Measurements from ENCODE around the gene LRRC38.
A peak's percentile ranks its signal among the peaks of the same experiment; 100 is the strongest.
"Not testable (repeated sequence)": the region's sequence is repeated elsewhere in the genome, so short reads cannot be mapped to it uniquely, and the experiment has no call there.

The LRRC38 gene

GRCh38 chr1:13450204-13450603 is 63.6 kb downstream of the LRRC38 start:
- no peak overlapping the region for H3K14ac ChIP-seq (ENCODE audit: low read length)
- WGBS, 2 donors (ENCODE audit: extremely low coverage in 2 of 2, insufficient read length in 2 of 2, insufficient replicate concordance in 1 of 2): no CpG with 5 or more reads among the region's 7 CpGs
- no peaks in the 10 kb centered on the region for H3K36me3 ChIP-seq (replicated peaks in 1 of 2; ENCODE audit: control insufficient read depth in 2 of 2, insufficient read depth in 2 of 2, low read length in 2 of 2)
- no peak overlapping the region for H3K23ac ChIP-seq (ENCODE audit: low read depth, low read length, poor library complexity)
- no peak overlapping the region for H2BK5ac ChIP-seq (ENCODE audit: low read length)
- H3K27me3 ChIP-seq (ENCODE audit: control insufficient read depth in 3 of 3, insufficient read depth in 3 of 3, low read depth in 1 of 3, low read length in 3 of 3): peaks cover 0 to 3% (median 0%) of the 10 kb centered on the region in 3 experiments
- H2BK120ac ChIP-seq (ENCODE audit: low read depth, low read length): no peak overlapping the region
- DNase-seq (ENCODE audit: low spot score): no peak
- H3K9me3 ChIP-seq (replicated peaks in 1 of 2; ENCODE audit: control insufficient read depth in 2 of 2, insufficient read depth in 1 of 2, low read depth in 1 of 2, low read length in 2 of 2): peaks cover 0 to 5% of the 10 kb centered on the region in 2 donors
- no peak overlapping the region for H3K18ac ChIP-seq (ENCODE audit: low read length)
- H2AFZ ChIP-seq (ENCODE audit: low read length): no peak overlapping the region
- no peak overlapping the region for H3K9ac ChIP-seq (ENCODE audit: low read depth, low read length, poor library complexity)
- no peak overlapping the region for H2AK5ac ChIP-seq (ENCODE audit: low read depth, low read length)
- no peak overlapping the region for H2BK15ac ChIP-seq (ENCODE audit: low read length)
- no peaks in the 10 kb centered on the region for H3K79me1 ChIP-seq (ENCODE audit: low read depth, low read length)
- no peak overlapping the region for H4K91ac ChIP-seq (ENCODE audit: low read depth, low read length, poor library complexity)
- H3K27ac ChIP-seq (replicated peaks; ENCODE audit: low read length): no peak overlapping the region
- H2BK12ac ChIP-seq (ENCODE audit: low read length): no peak overlapping the region
- no peak overlapping the region for H4K8ac ChIP-seq (ENCODE audit: low read depth, low read length)
- H3K4me1 ChIP-seq (ENCODE audit: control insufficient read depth in 2 of 2, insufficient read depth in 1 of 2, low read depth in 1 of 2, low read length in 2 of 2): no peaks in the 10 kb centered on the region
- H3K4me3 ChIP-seq (ENCODE audit: low read length in 2 of 2): no peak overlapping the region
- H3K4me2 ChIP-seq (ENCODE audit: insufficient read depth, low read length, poor library complexity, severe bottlenecking): no peak overlapping the region
- no peak overlapping the region for H3K4ac ChIP-seq (ENCODE audit: low read length)

GRCh38 chr1:13443335-13443979 is 70.3 kb downstream of the LRRC38 start:
- Histone ChIP-seq H4K8ac (ENCODE audit: low read depth, low read length) (no peak overlapping the region), H3K4me2 (ENCODE audit: insufficient read depth, low read length, poor library complexity, severe bottlenecking) (no peak overlapping the region), H3K18ac (ENCODE audit: low read length) (no peak overlapping the region), H2AFZ (ENCODE audit: low read length) (peak overlapping the region; percentile 64), H4K91ac (ENCODE audit: low read depth, low read length, poor library complexity) (no peak overlapping the region), H2BK12ac (ENCODE audit: low read length) (no peak overlapping the region), H3K27ac (replicated peaks; ENCODE audit: low read length) (no peak overlapping the region), H3K23ac (ENCODE audit: low read depth, low read length, poor library complexity) (no peak overlapping the region), H3K36me3 (replicated peaks in 1 of 2; ENCODE audit: control insufficient read depth in 2 of 2, insufficient read depth in 2 of 2, low read length in 2 of 2) (no peaks in the 10 kb centered on the region), H2BK120ac (ENCODE audit: low read depth, low read length) (no peak overlapping the region), H2AK5ac (ENCODE audit: low read depth, low read length) (no peak overlapping the region), H3K4me3 (ENCODE audit: low read length in 2 of 2) (no peak overlapping the region), H2BK5ac (ENCODE audit: low read length) (no peak overlapping the region), H2BK15ac (ENCODE audit: low read length) (no peak overlapping the region), H3K9me3 (replicated peaks in 1 of 2; ENCODE audit: control insufficient read depth in 2 of 2, insufficient read depth in 1 of 2, low read depth in 1 of 2, low read length in 2 of 2) (peaks cover 0 to 6% of the 10 kb centered on the region in 2 donors), H3K4ac (ENCODE audit: low read length) (no peak overlapping the region), H3K9ac (ENCODE audit: low read depth, low read length, poor library complexity) (no peak overlapping the region), H3K14ac (ENCODE audit: low read length) (no peak overlapping the region), H3K27me3 (ENCODE audit: control insufficient read depth in 3 of 3, insufficient read depth in 3 of 3, low read depth in 1 of 3, low read length in 3 of 3) (no peaks in the 10 kb centered on the region), H3K79me1 (ENCODE audit: low read depth, low read length) (no peaks in the 10 kb centered on the region), H3K4me1 (ENCODE audit: control insufficient read depth in 2 of 2, insufficient read depth in 1 of 2, low read depth in 1 of 2, low read length in 2 of 2) (no peaks in the 10 kb centered on the region)
- WGBS, 2 donors (ENCODE audit: extremely low coverage in 2 of 2, insufficient read length in 2 of 2, insufficient replicate concordance in 1 of 2): no CpG with 5 or more reads among the region's 10 CpGs
- no peak for DNase-seq (ENCODE audit: low spot score)

GRCh38 chr1:13439104-13439783 is 74.6 kb downstream of the LRRC38 start:
- H2BK120ac ChIP-seq (ENCODE audit: low read depth, low read length); H3K23ac ChIP-seq (ENCODE audit: low read depth, low read length, poor library complexity); H3K27ac ChIP-seq (replicated peaks; ENCODE audit: low read length); H2BK15ac ChIP-seq (ENCODE audit: low read length); H3K14ac ChIP-seq (ENCODE audit: low read length); H3K27me3 ChIP-seq (ENCODE audit: control insufficient read depth in 3 of 3, insufficient read depth in 3 of 3, low read depth in 1 of 3, low read length in 3 of 3); H4K91ac ChIP-seq (ENCODE audit: low read depth, low read length, poor library complexity); H3K4ac ChIP-seq (ENCODE audit: low read length); H2BK5ac ChIP-seq (ENCODE audit: low read length); H3K4me2 ChIP-seq (ENCODE audit: insufficient read depth, low read length, poor library complexity, severe bottlenecking); DNase-seq (ENCODE audit: low spot score); H2BK12ac ChIP-seq (ENCODE audit: low read length); H2AK5ac ChIP-seq (ENCODE audit: low read depth, low read length); H3K4me3 ChIP-seq (ENCODE audit: low read length in 2 of 2); H3K9ac ChIP-seq (ENCODE audit: low read depth, low read length, poor library complexity); H2AFZ ChIP-seq (ENCODE audit: low read length); H3K18ac ChIP-seq (ENCODE audit: low read length); H3K36me3 ChIP-seq (replicated peaks in 1 of 2; ENCODE audit: control insufficient read depth in 2 of 2, insufficient read depth in 2 of 2, low read length in 2 of 2); H4K8ac ChIP-seq (ENCODE audit: low read depth, low read length); H3K79me1 ChIP-seq (ENCODE audit: low read depth, low read length); H3K4me1 ChIP-seq (ENCODE audit: control insufficient read depth in 2 of 2, insufficient read depth in 1 of 2, low read depth in 1 of 2, low read length in 2 of 2): not testable (repeated sequence)
- H3K9me3 ChIP-seq (replicated peaks in 1 of 2; ENCODE audit: control insufficient read depth in 2 of 2, insufficient read depth in 1 of 2, low read depth in 1 of 2, low read length in 2 of 2): peaks cover 0 to 19% of the 10 kb centered on the region in 2 donors
- WGBS, 2 donors (ENCODE audit: extremely low coverage in 2 of 2, insufficient read length in 2 of 2, insufficient replicate concordance in 1 of 2): no CpG with 5 or more reads among the region's 49 CpGs

GRCh38 chr1:13435458-13435857 is 78.3 kb downstream of the LRRC38 start:
- WGBS, 2 donors (ENCODE audit: extremely low coverage in 2 of 2, insufficient read length in 2 of 2, insufficient replicate concordance in 1 of 2): no CpG with 5 or more reads among the region's 3 CpGs
- H2BK5ac ChIP-seq (ENCODE audit: low read length): no peak overlapping the region
- no peak overlapping the region for H3K18ac ChIP-seq (ENCODE audit: low read length)
- no peak overlapping the region for H4K8ac ChIP-seq (ENCODE audit: low read depth, low read length)
- H2BK12ac ChIP-seq (ENCODE audit: low read length): no peak overlapping the region
- no peak overlapping the region for H4K91ac ChIP-seq (ENCODE audit: low read depth, low read length, poor library complexity)
- no peak overlapping the region for H3K27ac ChIP-seq (replicated peaks; ENCODE audit: low read length)
- H3K9me3 ChIP-seq (replicated peaks in 1 of 2; ENCODE audit: control insufficient read depth in 2 of 2, insufficient read depth in 1 of 2, low read depth in 1 of 2, low read length in 2 of 2): peaks cover 0 to 24% of the 10 kb centered on the region in 2 donors
- no peak overlapping the region for H2AK5ac ChIP-seq (ENCODE audit: low read depth, low read length)
- no peak overlapping the region for H2BK120ac ChIP-seq (ENCODE audit: low read depth, low read length)
- H3K4me3 ChIP-seq (ENCODE audit: low read length in 2 of 2): no peak overlapping the region
- no peak overlapping the region for H3K4ac ChIP-seq (ENCODE audit: low read length)
- H2AFZ ChIP-seq (ENCODE audit: low read length): no peak overlapping the region
- H3K9ac ChIP-seq (ENCODE audit: low read depth, low read length, poor library complexity): no peak overlapping the region
- peaks cover 0 to 3% (median 0%) of the 10 kb centered on the region in 3 experiments for H3K27me3 ChIP-seq (ENCODE audit: control insufficient read depth in 3 of 3, insufficient read depth in 3 of 3, low read depth in 1 of 3, low read length in 3 of 3)
- no peaks in the 10 kb centered on the region for H3K79me1 ChIP-seq (ENCODE audit: low read depth, low read length)
- no peak overlapping the region for H2BK15ac ChIP-seq (ENCODE audit: low read length)
- no peak overlapping the region for H3K14ac ChIP-seq (ENCODE audit: low read length)
- no peaks in the 10 kb centered on the region for H3K4me1 ChIP-seq (ENCODE audit: control insufficient read depth in 2 of 2, insufficient read depth in 1 of 2, low read depth in 1 of 2, low read length in 2 of 2)
- DNase-seq (ENCODE audit: low spot score): no peak
- no peaks in the 10 kb centered on the region for H3K36me3 ChIP-seq (replicated peaks in 1 of 2; ENCODE audit: control insufficient read depth in 2 of 2, insufficient read depth in 2 of 2, low read length in 2 of 2)
- H3K23ac ChIP-seq (ENCODE audit: low read depth, low read length, poor library complexity): no peak overlapping the region
- no peak overlapping the region for H3K4me2 ChIP-seq (ENCODE audit: insufficient read depth, low read length, poor library complexity, severe bottlenecking)
